K562 (cell line): ENCODE results near the gene TCF7. TPM values are rescaled to one million over a fixed set of nuclear protein-coding genes. Genes with fewer than 3 reads are reported as not detected.

ENCODE experiments used
- ATAC-seq: fragments of 200-7000 bp; cut with Tn5 transposase; 3 replicates; pipeline ENCODE4 v1.9.1; 2020; ENCODE audit warnings: moderate library complexity
- BruUV-seq: library from RNA; stranded (reverse); fragments of 400-500 nt; replicated peaks from 2 replicates; lab custom pipeline; 2021; lab: Mats Ljungman, UMichigan
- CTCF ChIA-PET: fragments of 300-600 bp; formaldehyde crosslinking; extraction: SDS; loops from one replicate; lab custom pipeline; 2021; ENCODE audit warnings: low intra/inter-chr PET ratio; lab: Yijun Ruan, JAX
- POLR2A ChIA-PET: fragments of 300-600, 350-650 bp; sonication (Branson Sonifier 250); formaldehyde crosslinking; extraction: SDS; loops from one replicate; lab custom pipeline; 2021; ENCODE audit warnings: antibody characterized with exemption, inconsistent platforms; lab: Yijun Ruan, JAX
- DNase-seq, 4 experiments: peaks; one replicate each; pipeline versions ENCODE4 v3.0.0 to v3.0.0-alpha.2; 2011 to 2018; ENCODE audit warnings: low spot score in 3 of 4, mixed read lengths in 3 of 4; ENCODE audit errors: extremely low read depth in 1 of 4
- FAIRE-seq: peaks from 2 replicates; lab custom pipeline; 2011; peaks lifted over from hg19 to GRCh38; lab: Jason Lieb, UNC
- H2AFZ ChIP-seq: 2 replicates; pipeline ENCODE4 v1.6.0; 2011; ENCODE audit warnings: low read depth, low read length, control low read depth, inconsistent platforms
- H3K27ac ChIP-seq: fragments of 200-600 bp; 3 replicates; pipeline ENCODE4 v1.8.0; 2011; ENCODE audit warnings: low read depth, mild to moderate bottlenecking, control low read depth, inconsistent platforms, low read length, moderate library complexity, mixed read lengths; ENCODE audit errors: extremely low read depth
- H3K27me3 ChIP-seq, 2 experiments: fragments of 300-600 bp in 1 of 2; 2 replicates in 1 of 2; 3 replicates in 1 of 2; pipeline versions ENCODE4 v1.6.0 to v1.8.0; 2011; ENCODE audit warnings: inconsistent platforms in 2 of 2, low read length in 2 of 2, mild to moderate bottlenecking in 1 of 2, mixed read lengths in 1 of 2, moderate library complexity in 1 of 2; ENCODE audit not compliant: control insufficient read depth in 2 of 2, insufficient read depth in 2 of 2
- H3K36me3 ChIP-seq: fragments of 300-600 bp; 3 replicates; pipeline ENCODE4 v1.8.0; 2011; ENCODE audit warnings: mild to moderate bottlenecking, low read length, inconsistent platforms; ENCODE audit not compliant: control insufficient read depth, insufficient read depth
- H3K4me1 ChIP-seq, 2 experiments: fragments of 200-600 bp in 1 of 2; replicated peaks in 1 of 2; 2 replicates in 1 of 2; 3 replicates in 1 of 2; pipeline versions ENCODE4 v1.5.1 to v1.8.0; 2011; ENCODE audit warnings: inconsistent platforms in 2 of 2, low read length in 2 of 2, mild to moderate bottlenecking in 1 of 2, mixed read lengths in 1 of 2, moderate library complexity in 1 of 2; ENCODE audit not compliant: control insufficient read depth in 2 of 2, insufficient read depth in 2 of 2
- H3K4me2 ChIP-seq: 2 replicates; pipeline ENCODE4 v1.6.1; 2011; ENCODE audit warnings: low read length, control low read depth, inconsistent platforms, mixed read lengths; ENCODE audit not compliant: insufficient read depth
- H3K4me3 ChIP-seq: fragments of 200-600 bp; sonication (generic), shearing (Covaris generic); 2 replicates; pipeline ENCODE4 v1.5.1; 2016; ENCODE audit warnings: control low read depth, inconsistent platforms
- H3K79me2 ChIP-seq: fragments of 200-600 bp; 3 replicates; pipeline ENCODE4 v1.8.0; 2011; ENCODE audit warnings: low read length, inconsistent platforms; ENCODE audit not compliant: control insufficient read depth, insufficient read depth
- H3K9ac ChIP-seq, 2 experiments: 2 replicates each; pipeline versions ENCODE4 v1.6.0 to v1.6.1; 2011; ENCODE audit warnings: low read depth in 2 of 2, low read length in 2 of 2, control low read depth in 1 of 2, inconsistent platforms in 1 of 2, mild to moderate bottlenecking in 1 of 2, mixed read lengths in 1 of 2; ENCODE audit not compliant: insufficient read depth in 1 of 2
- H3K9me1 ChIP-seq: one replicate; pipeline ENCODE4 v1.6.0; 2011; ENCODE audit warnings: inconsistent platforms, mild to moderate bottlenecking, low read length, moderate library complexity; ENCODE audit not compliant: control insufficient read depth, insufficient read depth
- H3K9me3 ChIP-seq: replicated peaks from 2 replicates; pipeline ENCODE4 v1.5.1; 2011; ENCODE audit warnings: low read depth, low read length, inconsistent platforms; ENCODE audit not compliant: control insufficient read depth, insufficient read depth
- H4K20me1 ChIP-seq: replicated peaks from 2 replicates; pipeline ENCODE4 v1.6.1; 2011; ENCODE audit warnings: low read length, inconsistent platforms, mixed read lengths; ENCODE audit not compliant: control insufficient read depth, insufficient read depth
- CBFA2T2 ChIP-seq: fragments of 450-650 bp; conservative IDR thresholded peaks from 2 replicates; pipeline ENCODE4 v1.6.1; 2017; ENCODE audit warnings: mild to moderate bottlenecking
- FOXJ2 ChIP-seq: fragments of 200-800 bp; sonication (Bioruptor generic); IDR thresholded peaks from 2 replicates; pipeline ENCODE4 v1.6.1; 2016; ENCODE audit warnings: missing genetic modification characterization, missing compliant biosample characterization
- FUS ChIP-seq: fragments of 200-400 bp; formaldehyde crosslinking; optimal IDR thresholded peaks from 2 replicates; pipeline ENCODE3; 2017; ENCODE audit warnings: low read depth, low read length
- HMG20A ChIP-seq: fragments of 450-650 bp; formaldehyde crosslinking; conservative IDR thresholded peaks from 2 replicates; pipeline ENCODE4 v1.4.0; 2020; ENCODE audit warnings: mild to moderate bottlenecking, mixed read lengths
- HNRNPUL1 ChIP-seq: fragments of 200-400 bp; formaldehyde crosslinking; IDR thresholded peaks from 2 replicates; pipeline ENCODE4 v1.6.1; 2017; ENCODE audit warnings: low read length
- HSF4 ChIP-seq: fragments of 250-450 bp; sonication (Bioruptor Pico); IDR thresholded peaks from 2 replicates; pipeline ENCODE4 v2.1.2; 2022; ENCODE audit warnings: mild to moderate bottlenecking, moderate library complexity, borderline replicate concordance
- MTA2 ChIP-seq: fragments of 450-650 bp; IDR thresholded peaks from 2 replicates; pipeline ENCODE4 v1.6.1; 2016; ENCODE audit warnings: low read depth
- RFX5 ChIP-seq: IDR thresholded peaks from 2 replicates; pipeline ENCODE4 v1.6.1; 2011; ENCODE audit warnings: low read depth, mild to moderate bottlenecking, improper control_type of control experiment, low read length
- SAFB2 ChIP-seq: fragments of 200-400 bp; formaldehyde crosslinking; IDR thresholded peaks from 2 replicates; pipeline ENCODE4 v1.6.1; 2018; ENCODE audit warnings: borderline replicate concordance, low read length, low read depth, moderate library complexity; ENCODE audit not compliant: severe bottlenecking
- WGBS: fragments of 100-300 bp; shearing (Covaris generic); methylation state at CpG from one replicate; pipeline ENCODE4 v1.1.6; 2016; ENCODE audit warnings: low coverage, mixed read lengths; ENCODE audit not compliant: insufficient coverage; ENCODE audit errors: missing lambda C conversion rate; 5-methylcytosine and 5-hydroxymethylcytosine counted together
- in situ Hi-C: fragments of 300-500 bp; cut with MboI; formaldehyde crosslinking; loops from 4 replicates; pipeline ENCODE4 v1.15.0; 2018; ENCODE audit warnings: inconsistent platforms, mixed read lengths
- intact Hi-C: fragments of 100-400 bp; cut with micrococcal nuclease; formaldehyde crosslinking; loops from 2 replicates; pipeline ENCODE4 v1.14.2; 2022
- polyA plus RNA-seq, 8 experiments: library from polyadenylated mRNA; depleted of rRNA in 4 of 8; stranded (reverse) in 5 of 8; unstranded in 3 of 8; fragments of >200 nt; fragmentation: Nextera tagmentation in 2 of 8; fragmentation: Illumina TruSeq in 1 of 8; extraction: Ambion mirVana in 2 of 8; extraction: Trizol in 1 of 8; gene quantifications; 2 replicates each; pipeline versions ENCODE4 v1.2.1 to v1.2.3, GENCODE V29; 2011 to 2014; ENCODE audit warnings: inconsistent platforms in 1 of 8, missing spikeins in 1 of 8
- total RNA-seq, 7 experiments: library from RNA; depleted of rRNA in 6 of 7; stranded (reverse); fragments of >200 nt in 6 of 7; fragmentation: Illumina TruSeq in 2 of 7; extraction: Trizol in 2 of 7; gene quantifications; 2 replicates each; pipeline versions ENCODE4 v1.2.1 to v1.2.3, GENCODE V29; 2011 to 2021; ENCODE audit warnings: low replicate concordance in 1 of 7
- TF ChIP-seq, protein P1 (sequence below), 2 experiments: IDR thresholded peaks; 2 replicates each; pipeline ENCODE4 v1.6.1; 2012; ENCODE audit warnings: improper control_type of control experiment in 2 of 2, low read depth in 2 of 2, low read length in 2 of 2, borderline replicate concordance in 1 of 2
- TF ChIP-seq, protein P2 (sequence below), 2 experiments: fragments of 450-650 bp in 1 of 2; sonication (generic) in 1 of 2; formaldehyde crosslinking; conservative IDR thresholded peaks; 2 replicates each; pipeline versions ENCODE4 v1.4.0 to v1.8.1; 2020 to 2022; ENCODE audit warnings: mild to moderate bottlenecking in 1 of 2, missing genetic modification reagents in 1 of 2
- TF ChIP-seq, protein P3 (sequence below): fragments of 150-350 bp; IDR thresholded peaks from 2 replicates; pipeline ENCODE4 v1.6.1; 2014; ENCODE audit warnings: low read depth, mild to moderate bottlenecking, low read length, borderline replicate concordance

The TCF7 gene
- total and polyA plus RNA-seq, 9 of the 15 experiments (the other 6 are each of a cell fraction or from before 2014, with no cell fraction given): 1.6 to 14.9 (median 4.2) TPM

DNA sequence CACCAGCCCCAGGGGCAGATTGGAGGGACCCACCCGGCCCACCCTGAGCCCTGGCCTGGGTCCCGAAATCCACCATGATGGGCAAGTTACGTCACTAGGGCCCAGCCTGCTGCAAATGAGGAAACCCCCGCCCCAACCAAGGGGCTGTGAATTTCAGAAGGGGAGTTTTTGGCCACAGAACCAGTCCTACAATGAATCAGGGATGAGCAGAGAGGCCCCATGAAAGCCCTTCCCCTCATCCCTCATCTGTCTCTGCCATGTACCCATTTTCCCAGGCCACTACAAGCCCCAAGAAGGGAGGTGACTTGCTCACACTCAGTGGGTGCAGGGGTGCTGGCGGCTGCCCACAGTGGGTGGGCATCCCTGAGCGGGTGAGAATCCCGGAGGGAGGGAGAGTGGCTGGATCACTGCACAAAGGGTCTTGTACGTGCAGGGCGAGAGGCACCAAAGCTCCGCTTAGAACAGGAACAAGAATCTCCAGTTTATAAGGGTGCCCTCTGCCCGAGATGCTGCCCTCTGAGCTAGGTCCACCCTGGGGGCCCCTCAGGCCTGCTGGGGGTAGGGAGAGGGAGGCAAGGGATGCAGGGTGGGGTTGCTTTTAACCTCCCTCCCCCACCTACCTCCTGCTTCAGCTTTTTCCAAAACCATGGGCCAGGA, 10.4 kb upstream of the TCF7 start (continued):
- TF ChIP-seq, protein P1, sequence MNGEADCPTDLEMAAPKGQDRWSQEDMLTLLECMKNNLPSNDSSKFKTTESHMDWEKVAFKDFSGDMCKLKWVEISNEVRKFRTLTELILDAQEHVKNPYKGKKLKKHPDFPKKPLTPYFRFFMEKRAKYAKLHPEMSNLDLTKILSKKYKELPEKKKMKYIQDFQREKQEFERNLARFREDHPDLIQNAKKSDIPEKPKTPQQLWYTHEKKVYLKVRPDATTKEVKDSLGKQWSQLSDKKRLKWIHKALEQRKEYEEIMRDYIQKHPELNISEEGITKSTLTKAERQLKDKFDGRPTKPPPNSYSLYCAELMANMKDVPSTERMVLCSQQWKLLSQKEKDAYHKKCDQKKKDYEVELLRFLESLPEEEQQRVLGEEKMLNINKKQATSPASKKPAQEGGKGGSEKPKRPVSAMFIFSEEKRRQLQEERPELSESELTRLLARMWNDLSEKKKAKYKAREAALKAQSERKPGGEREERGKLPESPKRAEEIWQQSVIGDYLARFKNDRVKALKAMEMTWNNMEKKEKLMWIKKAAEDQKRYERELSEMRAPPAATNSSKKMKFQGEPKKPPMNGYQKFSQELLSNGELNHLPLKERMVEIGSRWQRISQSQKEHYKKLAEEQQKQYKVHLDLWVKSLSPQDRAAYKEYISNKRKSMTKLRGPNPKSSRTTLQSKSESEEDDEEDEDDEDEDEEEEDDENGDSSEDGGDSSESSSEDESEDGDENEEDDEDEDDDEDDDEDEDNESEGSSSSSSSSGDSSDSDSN (IDR thresholded peaks at IDR 0.05; ENCODE audit: borderline replicate concordance in 1 of 2, low read depth in 2 of 2, low read length in 2 of 2): no peak
- TF ChIP-seq FOXJ2: no peak
- no peak for TF ChIP-seq HMG20A (CRISPR knock-in tag)

DNA sequence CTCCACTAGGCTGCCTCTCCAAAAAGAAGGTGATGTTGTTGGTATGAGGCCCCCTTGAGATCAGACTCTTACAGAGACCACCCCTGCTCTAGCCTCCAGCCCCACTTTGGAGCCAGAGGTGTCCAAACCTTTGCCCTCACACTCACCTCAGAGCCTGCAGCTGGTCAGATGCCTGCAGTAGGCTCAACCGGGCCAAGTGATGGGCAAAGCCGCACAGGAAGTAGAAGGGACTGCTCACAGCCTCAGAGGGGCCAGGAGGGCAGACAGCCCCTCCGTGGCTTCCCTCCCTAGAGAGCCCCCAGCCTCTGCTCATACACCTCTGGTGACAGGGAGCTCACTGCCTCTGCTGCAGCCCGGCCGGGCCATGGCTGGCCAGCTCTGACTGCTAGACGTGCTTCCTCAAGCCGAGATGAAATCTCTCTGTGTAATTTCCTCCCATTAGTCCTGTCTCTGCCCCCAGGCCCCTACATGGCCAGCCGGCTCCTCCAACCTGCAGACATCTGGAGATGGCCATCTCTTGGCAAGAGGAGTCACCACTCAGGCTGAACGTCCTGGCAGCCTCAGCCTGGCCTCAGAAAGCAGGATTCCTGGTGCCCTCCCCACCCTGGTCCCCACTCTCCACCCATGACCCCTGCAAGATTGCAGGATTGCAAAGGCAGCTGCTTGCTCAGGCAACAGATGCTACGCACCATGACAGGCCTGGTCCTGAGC, 7.3 kb upstream of the TCF7 start:
- FAIRE-seq: no peak
- no peak for DNase-seq
- H3K36me3 ChIP-seq: no peaks in the 10 kb centered on the region
- H3K27me3 ChIP-seq: no peaks in the 10 kb centered on the region
- H3K79me2 ChIP-seq: no peaks in the 10 kb centered on the region
- peak; percentile 34; the same call in 2 of the 3 replicates for ATAC-seq
- ChIA-PET POLR2A (interaction anchor here (1.0 kb wide), 1 partner anchor 30 kb away, joined by 4 read pairs; no protein-coding TSS in a partner anchor), CTCF (no interaction called here)
- no peak overlapping the region for H2AFZ ChIP-seq
- no peaks in the 10 kb centered on the region for H3K9me3 ChIP-seq
- in situ Hi-C loops (no loop called here), intact Hi-C loops (no loop called here)
- 0 out of 2 replicates have a peak, but pooled peaks cover 3% of the 10 kb centered on the region for H4K20me1 ChIP-seq
- no peak overlapping the region for H3K27ac ChIP-seq
- peaks cover 3% of the 10 kb centered on the region for H3K9me1 ChIP-seq
- BruUV-seq: no TSS peak
- no peak overlapping the region for H3K4me3 ChIP-seq
- H3K4me2 ChIP-seq: no peak overlapping the region
- no peak overlapping the region for H3K9ac ChIP-seq
- 27% methylated on average over 9 of the region's 10 CpGs for WGBS
- H3K4me1 ChIP-seq: peaks cover 6 to 14% of the 10 kb centered on the region in 2 experiments; a peak in 4 of 5 replicates
- TF ChIP-seq, protein P2, sequence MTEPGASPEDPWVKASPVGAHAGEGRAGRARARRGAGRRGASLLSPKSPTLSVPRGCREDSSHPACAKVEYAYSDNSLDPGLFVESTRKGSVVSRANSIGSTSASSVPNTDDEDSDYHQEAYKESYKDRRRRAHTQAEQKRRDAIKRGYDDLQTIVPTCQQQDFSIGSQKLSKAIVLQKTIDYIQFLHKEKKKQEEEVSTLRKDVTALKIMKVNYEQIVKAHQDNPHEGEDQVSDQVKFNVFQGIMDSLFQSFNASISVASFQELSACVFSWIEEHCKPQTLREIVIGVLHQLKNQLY (CRISPR knock-in tag; conservative IDR thresholded peaks at IDR 0.05): no peak
- TF ChIP-seq MTA2 (no peak), SAFB2 (no peak), RFX5 (no peak), HSF4 (CRISPR knock-in tag) (no peak), CBFA2T2 (no peak), HNRNPUL1 (no peak), FUS (no peak)
- TF ChIP-seq, protein P3, sequence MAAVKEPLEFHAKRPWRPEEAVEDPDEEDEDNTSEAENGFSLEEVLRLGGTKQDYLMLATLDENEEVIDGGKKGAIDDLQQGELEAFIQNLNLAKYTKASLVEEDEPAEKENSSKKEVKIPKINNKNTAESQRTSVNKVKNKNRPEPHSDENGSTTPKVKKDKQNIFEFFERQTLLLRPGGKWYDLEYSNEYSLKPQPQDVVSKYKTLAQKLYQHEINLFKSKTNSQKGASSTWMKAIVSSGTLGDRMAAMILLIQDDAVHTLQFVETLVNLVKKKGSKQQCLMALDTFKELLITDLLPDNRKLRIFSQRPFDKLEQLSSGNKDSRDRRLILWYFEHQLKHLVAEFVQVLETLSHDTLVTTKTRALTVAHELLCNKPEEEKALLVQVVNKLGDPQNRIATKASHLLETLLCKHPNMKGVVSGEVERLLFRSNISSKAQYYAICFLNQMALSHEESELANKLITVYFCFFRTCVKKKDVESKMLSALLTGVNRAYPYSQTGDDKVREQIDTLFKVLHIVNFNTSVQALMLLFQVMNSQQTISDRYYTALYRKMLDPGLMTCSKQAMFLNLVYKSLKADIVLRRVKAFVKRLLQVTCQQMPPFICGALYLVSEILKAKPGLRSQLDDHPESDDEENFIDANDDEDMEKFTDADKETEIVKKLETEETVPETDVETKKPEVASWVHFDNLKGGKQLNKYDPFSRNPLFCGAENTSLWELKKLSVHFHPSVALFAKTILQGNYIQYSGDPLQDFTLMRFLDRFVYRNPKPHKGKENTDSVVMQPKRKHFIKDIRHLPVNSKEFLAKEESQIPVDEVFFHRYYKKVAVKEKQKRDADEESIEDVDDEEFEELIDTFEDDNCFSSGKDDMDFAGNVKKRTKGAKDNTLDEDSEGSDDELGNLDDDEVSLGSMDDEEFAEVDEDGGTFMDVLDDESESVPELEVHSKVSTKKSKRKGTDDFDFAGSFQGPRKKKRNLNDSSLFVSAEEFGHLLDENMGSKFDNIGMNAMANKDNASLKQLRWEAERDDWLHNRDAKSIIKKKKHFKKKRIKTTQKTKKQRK: no peak
